Tibial nerve (tissue), 4 donors: ENCODE results near the gene MYO1D. TPM values are rescaled to one million over a fixed set of nuclear protein-coding genes. Genes with fewer than 3 reads are reported as not detected.

Experiments used
- DNase-seq, 2 donors: peaks; one replicate each; pipeline ENCODE4 v3.0.0-alpha.2; 2019; ENCODE audit warnings: low spot score in 2 of 2
- H3K27ac ChIP-seq, 4 donors: fragments of 200-600 bp; sonication (generic) in 3 of 4; one replicate each; pipeline ENCODE4 v1.5.1; 2017 to 2019; ENCODE audit warnings: mild to moderate bottlenecking in 1 of 4
- H3K27me3 ChIP-seq, 2 donors: fragments of 200-600 bp; sonication (generic) in 1 of 2; one replicate each; pipeline versions ENCODE4 v1.5.1 to v1.6.0; 2017 to 2019
- H3K36me3 ChIP-seq, 3 donors: fragments of 200-600 bp; sonication (generic); one replicate each; pipeline ENCODE4 v1.5.1; 2018 to 2019
- H3K4me1 ChIP-seq, 4 donors: fragments of 200-600 bp; sonication (generic) in 3 of 4; one replicate each; pipeline ENCODE4 v1.5.1; 2017 to 2019
- H3K4me3 ChIP-seq, 4 donors: fragments of 200-600 bp; sonication (generic) in 3 of 4; one replicate each; pipeline ENCODE4 v1.5.1; 2017 to 2019; ENCODE audit warnings: mild to moderate bottlenecking in 1 of 4, moderate library complexity in 1 of 4
- H3K9me3 ChIP-seq, 4 donors: fragments of 200-600 bp; sonication (generic) in 3 of 4; one replicate each; pipeline ENCODE4 v1.5.1; 2017 to 2019
- CTCF ChIP-seq, 5 experiments: fragments of 200-600 bp in 3 of 5; fragments of 450-650 bp in 2 of 5; sonication (generic) in 3 of 5; IDR thresholded peaks; one replicate each; pipeline ENCODE4 v1.5.1; 2016 to 2019; ENCODE audit warnings: antibody characterized with exemption in 5 of 5, mild to moderate bottlenecking in 3 of 5, moderate library complexity in 2 of 5
- EP300 ChIP-seq, 2 donors: sonication (generic); formaldehyde crosslinking; IDR thresholded peaks; one replicate each; pipeline ENCODE4 v1.6.1; 2017; ENCODE audit warnings: antibody characterized with exemption in 2 of 2, mild to moderate bottlenecking in 1 of 2
- POLR2A ChIP-seq, 2 donors: fragments of 450-650 bp; IDR thresholded peaks; one replicate each; pipeline ENCODE4 v1.6.1; 2017; ENCODE audit warnings: antibody characterized with exemption in 2 of 2, mild to moderate bottlenecking in 2 of 2, moderate library complexity in 2 of 2
- WGBS, 2 donors: methylation state at CpG; one replicate each; pipeline ENCODE4 v1.1.5; 2018; 5-methylcytosine and 5-hydroxymethylcytosine counted together
- total RNA-seq, 4 donors: library from RNA; depleted of rRNA; stranded (reverse); fragments of >200 nt; gene quantifications; one replicate each; pipeline ENCODE4 v1.1.0, GENCODE V29; 2016

MYO1D gene
- total RNA-seq, 4 donors from 2014 or later, result 28.5 to 49.6 (median 42.4) TPM

- Histone ChIP-seq H3K4me3 (no peak overlapping the region), H3K4me1 (no peaks in the 10 kb centered on the region), H3K27me3 (no peaks in the 10 kb centered on the region), H3K9me3 (no peaks in the 10 kb centered on the region), H3K36me3 (no peaks in the 10 kb centered on the region), H3K27ac (no peak overlapping the region)
- TF ChIP-seq EP300 (IDR thresholded peaks at IDR 0.05) (no peak), CTCF (IDR thresholded peaks at IDR 0.05) (no peak), POLR2A (IDR thresholded peaks at IDR 0.05) (no peak)
- no peak for DNase-seq
- WGBS, 2 donors, result 78 to 80% methylated on average over 8 of the region's 8 CpGs
Observed at GRCh38 chr17:32551186-32551955, 325.6 kb downstream of the MYO1D start.

- no peaks in the 10 kb centered on the region for H3K27me3 ChIP-seq
- H3K27ac ChIP-seq, result no peak overlapping the region
- WGBS, 2 donors, result 72 to 79% methylated on average over 3 of the region's 3 CpGs
- no peaks in the 10 kb centered on the region for H3K4me1 ChIP-seq
- no peak for TF ChIP-seq CTCF (IDR thresholded peaks at IDR 0.05)
- TF ChIP-seq EP300 (IDR thresholded peaks at IDR 0.05), result no peak
- no peak for TF ChIP-seq POLR2A (IDR thresholded peaks at IDR 0.05)
- H3K4me3 ChIP-seq, result no peak overlapping the region
- H3K36me3 ChIP-seq, result no peaks in the 10 kb centered on the region
- H3K9me3 ChIP-seq, result no peaks in the 10 kb centered on the region
- no peak for DNase-seq
Observed at GRCh38 chr17:32549559-32549958, 327.4 kb downstream of the MYO1D start.

- WGBS, 2 donors, result 23 to 33% methylated on average over 8 of the region's 8 CpGs
- DNase-seq, result no peak
- H3K27me3 ChIP-seq, result no peaks in the 10 kb centered on the region
- H3K9me3 ChIP-seq, result no peaks in the 10 kb centered on the region
- TF ChIP-seq EP300 (IDR thresholded peaks at IDR 0.05) (no peak), POLR2A (IDR thresholded peaks at IDR 0.05) (no peak), CTCF (IDR thresholded peaks at IDR 0.05) (no peak)
- no peaks in the 10 kb centered on the region for H3K4me1 ChIP-seq
- H3K27ac ChIP-seq, result no peak overlapping the region
- no peaks in the 10 kb centered on the region for H3K36me3 ChIP-seq
- H3K4me3 ChIP-seq, result no peak overlapping the region
Observed at GRCh38 chr17:32546031-32546444, 330.9 kb downstream of the MYO1D start.

GRCh38 chr17:32542186-32542585, 334.7 kb downstream of the MYO1D start:
- WGBS, 2 donors, result 83% methylated on average over 7 of the region's 7 CpGs
- no peaks in the 10 kb centered on the region for H3K36me3 ChIP-seq
- peaks cover 0 to 4% (median 0%) of the 10 kb centered on the region in 4 donors for H3K4me1 ChIP-seq
- no peak overlapping the region for H3K4me3 ChIP-seq
- TF ChIP-seq POLR2A (IDR thresholded peaks at IDR 0.05) (no peak), CTCF (IDR thresholded peaks at IDR 0.05) (no peak)
- no peak for DNase-seq
- no peaks in the 10 kb centered on the region for H3K9me3 ChIP-seq
- no peak overlapping the region for H3K27ac ChIP-seq
- no peaks in the 10 kb centered on the region for H3K27me3 ChIP-seq

GRCh38 chr17:32541640-32542039, 335.3 kb downstream of the MYO1D start:
- peaks cover 0 to 10% (median 2%) of the 10 kb centered on the region in 4 donors for H3K4me1 ChIP-seq
- H3K27ac ChIP-seq, result no peak overlapping the region
- 60 to 65% methylated on average over 5 of the region's 5 CpGs for WGBS, 2 donors
- no peak overlapping the region for H3K4me3 ChIP-seq
- TF ChIP-seq POLR2A (IDR thresholded peaks at IDR 0.05), result no peak
- no peak for TF ChIP-seq EP300 (IDR thresholded peaks at IDR 0.05)
- no peak for TF ChIP-seq CTCF (IDR thresholded peaks at IDR 0.05)
- no peaks in the 10 kb centered on the region for H3K9me3 ChIP-seq
- DNase-seq, result no peak
- H3K36me3 ChIP-seq, result no peaks in the 10 kb centered on the region
- no peaks in the 10 kb centered on the region for H3K27me3 ChIP-seq
